IPS-18a (cell line): Measurements from ENCODE around the gene PYGO2.
A peak's percentile ranks its signal among the peaks of the same experiment; 100 is the strongest.

Experiments used
- H3K27ac ChIP-seq: one replicate; pipeline ENCODE4 v1.5.1; 2013; ENCODE audit warnings: low read length
- H3K27me3 ChIP-seq: one replicate; pipeline ENCODE4 v1.6.1; 2013; ENCODE audit warnings: mild to moderate bottlenecking, low read length; ENCODE audit not compliant: control insufficient read depth, insufficient read depth
- H3K36me3 ChIP-seq: one replicate; pipeline ENCODE4 v1.6.1; 2013; ENCODE audit warnings: low read depth, low read length; ENCODE audit not compliant: control insufficient read depth
- H3K4me1 ChIP-seq: one replicate; pipeline ENCODE4 v1.6.1; 2013; ENCODE audit warnings: low read depth, low read length; ENCODE audit not compliant: control insufficient read depth
- H3K4me3 ChIP-seq: one replicate; pipeline ENCODE4 v1.5.1; 2013; ENCODE audit warnings: low read length
- H3K9ac ChIP-seq: one replicate; pipeline ENCODE4 v1.6.1; 2013; ENCODE audit warnings: mild to moderate bottlenecking, low read length, moderate library complexity
- H3K9me3 ChIP-seq: one replicate; pipeline ENCODE4 v1.6.1; 2013; ENCODE audit warnings: low read depth, low read length; ENCODE audit not compliant: control insufficient read depth

Gene PYGO2

GRCh38 chr1:154973344-154974101 is 11.9 kb upstream of the PYGO2 start:
- Histone ChIP-seq H3K4me3 (peak overlapping the region; percentile 90), H3K9ac (peak overlapping the region; percentile 91), H3K27me3 (no peaks in the 10 kb centered on the region), H3K27ac (peak overlapping the region; percentile 93), H3K9me3 (no peaks in the 10 kb centered on the region), H3K36me3 (peaks cover 10% of the 10 kb centered on the region), H3K4me1 (peaks cover 27% of the 10 kb centered on the region)

DNA sequence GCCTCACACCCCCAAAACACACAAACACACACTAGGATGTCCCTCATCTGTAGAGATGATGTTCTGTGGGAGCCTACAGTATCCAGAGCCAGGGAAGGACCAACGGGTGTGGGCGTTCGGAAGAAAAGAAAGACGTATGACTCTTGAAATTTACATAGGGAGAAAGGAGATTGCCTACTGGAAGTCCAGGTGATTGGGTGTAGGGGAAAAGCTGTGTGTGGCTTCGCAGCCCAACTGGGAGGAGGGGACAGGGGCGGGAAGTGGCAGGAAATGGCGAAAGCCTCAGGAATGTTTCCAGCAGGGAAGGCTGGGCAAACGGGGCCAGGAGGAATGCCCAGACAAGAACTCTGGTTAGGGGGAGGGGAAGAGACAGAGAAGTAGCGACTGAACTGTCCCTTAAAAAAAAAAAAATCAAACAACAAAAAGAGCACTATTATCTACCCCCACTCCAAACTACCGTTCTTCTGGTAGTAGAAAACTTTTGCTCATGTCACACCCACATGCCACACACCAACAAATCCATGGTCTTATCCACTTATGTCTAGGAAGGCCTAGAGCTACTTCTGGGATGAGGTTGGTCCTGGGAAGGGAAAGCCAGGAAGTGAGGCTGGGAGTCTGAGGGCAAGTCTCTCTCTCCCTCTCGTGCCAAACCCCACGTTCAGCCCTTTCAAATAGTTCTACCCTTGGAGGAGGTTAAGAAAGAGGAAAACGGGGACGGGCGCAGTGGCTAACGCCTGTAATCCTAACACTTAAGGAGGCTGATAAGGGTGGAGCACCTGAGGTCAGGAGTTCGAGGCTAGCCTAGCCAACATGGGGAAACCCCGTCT is 11.1 kb upstream of the PYGO2 start:
- Histone ChIP-seq H3K9me3 (no peaks in the 10 kb centered on the region), H3K36me3 (peaks cover 2% of the 10 kb centered on the region), H3K4me3 (peak overlapping the region; percentile 90), H3K4me1 (peaks cover 27% of the 10 kb centered on the region), H3K27me3 (no peaks in the 10 kb centered on the region), H3K9ac (peak overlapping the region; percentile 91), H3K27ac (peak overlapping the region; percentile 93)

- Histone ChIP-seq H3K27me3 (no peaks in the 10 kb centered on the region), H3K4me3 (peak overlapping the region; percentile 90), H3K4me1 (peaks cover 27% of the 10 kb centered on the region), H3K9me3 (no peaks in the 10 kb centered on the region), H3K36me3 (peaks cover 4% of the 10 kb centered on the region), H3K9ac (peak overlapping the region; percentile 91), H3K27ac (peak overlapping the region; percentile 80)
Observed at GRCh38 chr1:154972213-154972516, 10.6 kb upstream of the PYGO2 start.

GRCh38 chr1:154971341-154971998 is 9.9 kb upstream of the PYGO2 start:
- H3K27ac ChIP-seq: peak overlapping the region; percentile 82
- H3K9ac ChIP-seq: peak overlapping the region; percentile 59
- H3K36me3 ChIP-seq: peaks cover 11% of the 10 kb centered on the region
- no peaks in the 10 kb centered on the region for H3K27me3 ChIP-seq
- H3K9me3 ChIP-seq: no peaks in the 10 kb centered on the region
- peaks cover 22% of the 10 kb centered on the region for H3K4me1 ChIP-seq
- H3K4me3 ChIP-seq: peak overlapping the region; percentile 90

GRCh38 chr1:154970631-154971340 is 9.2 kb upstream of the PYGO2 start, which contains the start of gene SHC1:
Gene SHC1, minus strand, starts transcription at chr1:154970747. Its CDS starts 221 bp downstream, at chr1:154970526.
- no peaks in the 10 kb centered on the region for H3K9me3 ChIP-seq
- H3K27ac ChIP-seq: peak within 1 kb of the TSS; percentile 82
- peak within 1 kb of the TSS; percentile 59 for H3K9ac ChIP-seq
- peak within 1 kb of the TSS; percentile 90 for H3K4me3 ChIP-seq
- no peaks in the 10 kb centered on the region for H3K27me3 ChIP-seq
- peaks cover 17% of the 10 kb centered on the region for H3K36me3 ChIP-seq
- H3K4me1 ChIP-seq: peaks cover 15% of the 10 kb centered on the region

DNA sequence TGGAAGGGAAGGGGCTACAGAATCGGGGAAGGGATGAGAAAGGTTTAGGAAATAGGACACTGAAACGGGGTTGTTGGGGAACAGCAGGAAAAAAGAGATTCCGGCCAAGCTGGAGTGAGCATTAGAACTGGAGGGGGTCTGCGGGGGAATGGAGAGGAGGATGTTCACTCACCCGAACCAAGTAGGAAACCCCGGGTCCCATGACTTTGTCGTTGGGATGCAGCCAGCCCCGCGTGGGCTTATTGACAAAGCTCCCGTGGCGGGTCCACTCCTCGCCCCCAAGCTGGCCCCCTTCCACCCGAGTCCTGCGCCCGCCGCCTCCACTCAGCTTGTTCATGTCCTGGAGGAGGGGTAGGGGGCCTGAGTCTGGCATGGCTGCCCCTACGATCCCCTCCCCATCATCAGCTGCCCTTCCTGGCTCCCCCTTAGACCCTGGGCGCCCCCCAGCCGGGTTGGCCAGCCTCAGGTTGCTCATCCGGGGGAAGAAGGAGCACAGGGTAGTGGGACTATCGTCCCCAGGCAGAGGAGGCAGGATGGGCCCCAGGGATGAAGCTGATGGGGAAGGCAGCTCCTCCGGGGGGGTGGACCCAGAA is 8.4 kb upstream of the PYGO2 start:
- peak overlapping the region; percentile 90 for H3K4me3 ChIP-seq
- no peaks in the 10 kb centered on the region for H3K27me3 ChIP-seq
- H3K9me3 ChIP-seq: no peaks in the 10 kb centered on the region
- peak overlapping the region; percentile 42 for H3K27ac ChIP-seq
- H3K9ac ChIP-seq: peak overlapping the region; percentile 59
- H3K4me1 ChIP-seq: peaks cover 15% of the 10 kb centered on the region
- peaks cover 26% of the 10 kb centered on the region for H3K36me3 ChIP-seq

DNA sequence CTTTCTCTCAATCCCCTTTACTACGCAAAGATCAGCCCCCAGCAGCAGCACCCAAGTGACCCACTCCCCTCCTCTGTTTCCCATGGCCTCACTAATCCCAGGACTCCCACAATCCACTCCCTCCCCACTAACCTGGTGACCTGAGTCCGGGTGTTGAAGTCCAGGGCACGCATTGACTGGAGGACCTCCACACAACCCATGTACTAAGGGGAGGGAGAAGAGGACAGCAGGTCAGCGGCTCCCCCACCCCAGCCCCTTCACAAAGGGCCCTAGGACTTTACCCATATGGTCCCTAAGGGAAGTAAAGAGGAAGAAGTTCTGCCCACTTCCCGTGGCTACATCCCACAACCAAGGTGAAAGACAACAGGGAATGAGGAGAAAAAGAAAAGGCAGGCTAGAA is 7.7 kb upstream of the PYGO2 start:
- peaks cover 32% of the 10 kb centered on the region for H3K36me3 ChIP-seq
- peaks cover 15% of the 10 kb centered on the region for H3K4me1 ChIP-seq
- H3K9me3 ChIP-seq: no peaks in the 10 kb centered on the region
- H3K27me3 ChIP-seq: no peaks in the 10 kb centered on the region
- H3K9ac ChIP-seq: peak overlapping the region; percentile 59
- peak overlapping the region; percentile 90 for H3K4me3 ChIP-seq
- H3K27ac ChIP-seq: no peak overlapping the region

- no peaks in the 10 kb centered on the region for H3K27me3 ChIP-seq
- H3K36me3 ChIP-seq: peaks cover 38% of the 10 kb centered on the region
- H3K4me1 ChIP-seq: peaks cover 15% of the 10 kb centered on the region
- peak overlapping the region; percentile 90 for H3K4me3 ChIP-seq
- no peaks in the 10 kb centered on the region for H3K9me3 ChIP-seq
- H3K9ac ChIP-seq: peak overlapping the region; percentile 59
- H3K27ac ChIP-seq: no peak overlapping the region
Observed at GRCh38 chr1:154968731-154969130, 7.1 kb upstream of the PYGO2 start.

- Histone ChIP-seq H3K9me3 (no peaks in the 10 kb centered on the region), H3K27ac (no peak overlapping the region), H3K4me1 (peaks cover 11% of the 10 kb centered on the region), H3K4me3 (no peak overlapping the region), H3K36me3 (peaks cover 46% of the 10 kb centered on the region), H3K27me3 (no peaks in the 10 kb centered on the region), H3K9ac (no peak overlapping the region)
Observed at GRCh38 chr1:154967331-154967950, 5.9 kb upstream of the PYGO2 start.

- peaks cover 46% of the 10 kb centered on the region for H3K36me3 ChIP-seq
- H3K4me1 ChIP-seq: peaks cover 4% of the 10 kb centered on the region
- no peak overlapping the region for H3K9ac ChIP-seq
- H3K27ac ChIP-seq: no peak overlapping the region
- H3K27me3 ChIP-seq: no peaks in the 10 kb centered on the region
- H3K9me3 ChIP-seq: no peaks in the 10 kb centered on the region
- no peak overlapping the region for H3K4me3 ChIP-seq
Observed at GRCh38 chr1:154966111-154966510, 4.5 kb upstream of the PYGO2 start.
